GM12864 (cell line): ENCODE results near the gene SSTR5.
"Not testable (repeated sequence)": the region's sequence is repeated elsewhere in the genome, so short reads cannot be mapped to it uniquely, and the experiment has no call there.

Experiments
- DNase-seq: peaks from one replicate; pipeline ENCODE4 v3.0.0-alpha.2; 2011; ENCODE audit warnings: low read depth
- H3K4me3 ChIP-seq: 2 replicates; pipeline ENCODE4 v1.5.1; 2011; ENCODE audit warnings: mild to moderate bottlenecking, low read depth, low read length, control low read depth
- CTCF ChIP-seq: IDR thresholded peaks from 2 replicates; pipeline ENCODE4 v1.5.1; 2011; ENCODE audit warnings: low read depth, mild to moderate bottlenecking, moderate library complexity, low read length, control low read depth, inconsistent platforms; ENCODE audit errors: missing control alignments

Gene SSTR5

GRCh38 chr16:1082952-1083675, 10.6 kb downstream of the SSTR5 start:
- no peak for TF ChIP-seq CTCF
- DNase-seq: no peak
- H3K4me3 ChIP-seq: no peak overlapping the region

GRCh38 chr16:1084971-1085370, 12.4 kb downstream of the SSTR5 start:
- TF ChIP-seq CTCF: no peak
- no peak for DNase-seq
- H3K4me3 ChIP-seq: no peak overlapping the region

GRCh38 chr16:1086443-1086842, 13.9 kb downstream of the SSTR5 start:
- H3K4me3 ChIP-seq, DNase-seq: not testable (repeated sequence)

GRCh38 chr16:1088295-1089170, 16.0 kb downstream of the SSTR5 start:
- DNase-seq: no peak
- no peak for TF ChIP-seq CTCF
- no peak overlapping the region for H3K4me3 ChIP-seq

- DNase-seq: no peak
- TF ChIP-seq CTCF: no peak
- no peak overlapping the region for H3K4me3 ChIP-seq
Observed at GRCh38 chr16:1089439-1089821, 16.9 kb downstream of the SSTR5 start.

- DNase-seq: no peak
- H3K4me3 ChIP-seq: no peak overlapping the region
- no peak for TF ChIP-seq CTCF
Observed at GRCh38 chr16:1089822-1090619, 17.5 kb downstream of the SSTR5 start.
